HuH-7.5 (cell line): ENCODE results near the gene KRTAP10-4.
"Not testable (repeated sequence)": the region's sequence is repeated elsewhere in the genome, so short reads cannot be mapped to it uniquely, and the experiment has no call there.

Experiments used
- DNase-seq: peaks from one replicate; pipeline ENCODE4 v3.0.0; 2011; ENCODE audit warnings: low spot score

KRTAP10-4 gene, protein sequence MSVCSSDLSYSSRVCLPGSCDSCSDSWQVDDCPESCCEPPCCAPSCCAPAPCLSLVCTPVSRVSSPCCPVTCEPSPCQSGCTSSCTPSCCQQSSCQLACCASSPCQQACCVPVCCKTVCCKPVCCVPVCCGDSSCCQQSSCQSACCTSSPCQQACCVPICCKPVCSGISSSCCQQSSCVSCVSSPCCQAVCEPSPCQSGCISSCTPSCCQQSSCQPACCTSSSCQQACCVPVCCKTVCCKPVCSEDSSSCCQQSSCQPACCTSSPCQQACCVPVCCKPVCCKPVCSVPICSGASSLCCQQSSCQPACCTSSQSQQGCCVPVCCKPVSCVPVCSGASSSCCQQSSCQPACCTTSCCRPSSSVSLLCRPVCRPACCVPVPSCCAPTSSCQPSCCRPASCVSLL

DNA sequence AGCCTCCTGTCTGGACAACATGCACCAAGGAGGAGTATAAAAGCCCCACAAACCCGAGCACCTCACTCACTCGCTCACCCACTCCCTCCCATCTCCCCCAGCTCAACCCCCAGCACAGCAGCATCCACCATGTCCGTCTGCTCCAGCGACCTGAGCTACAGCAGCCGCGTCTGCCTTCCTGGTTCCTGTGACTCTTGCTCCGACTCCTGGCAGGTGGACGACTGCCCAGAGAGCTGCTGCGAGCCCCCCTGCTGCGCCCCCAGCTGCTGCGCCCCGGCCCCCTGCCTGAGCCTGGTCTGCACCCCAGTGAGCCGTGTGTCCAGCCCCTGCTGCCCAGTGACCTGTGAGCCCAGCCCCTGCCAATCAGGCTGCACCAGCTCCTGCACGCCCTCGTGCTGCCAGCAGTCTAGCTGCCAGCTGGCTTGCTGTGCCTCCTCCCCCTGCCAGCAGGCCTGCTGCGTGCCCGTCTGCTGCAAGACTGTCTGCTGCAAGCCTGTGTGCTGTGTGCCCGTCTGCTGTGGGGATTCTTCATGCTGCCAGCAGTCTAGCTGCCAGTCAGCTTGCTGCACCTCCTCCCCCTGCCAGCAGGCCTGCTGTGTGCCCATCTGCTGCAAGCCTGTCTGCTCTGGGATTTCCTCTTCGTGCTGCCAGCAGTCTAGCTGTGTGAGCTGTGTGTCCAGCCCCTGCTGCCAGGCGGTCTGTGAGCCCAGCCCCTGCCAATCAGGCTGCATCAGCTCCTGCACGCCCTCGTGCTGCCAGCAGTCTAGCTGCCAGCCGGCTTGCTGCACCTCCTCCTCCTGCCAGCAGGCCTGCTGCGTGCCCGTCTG is at the start of gene KRTAP10-4:
TSS of gene KRTAP10-4 (plus strand) at position 100 of the 827 bp plus-strand sequence. CDS start at position 130, 30 bp downstream.
- DNase-seq: not testable (repeated sequence)

DNA sequence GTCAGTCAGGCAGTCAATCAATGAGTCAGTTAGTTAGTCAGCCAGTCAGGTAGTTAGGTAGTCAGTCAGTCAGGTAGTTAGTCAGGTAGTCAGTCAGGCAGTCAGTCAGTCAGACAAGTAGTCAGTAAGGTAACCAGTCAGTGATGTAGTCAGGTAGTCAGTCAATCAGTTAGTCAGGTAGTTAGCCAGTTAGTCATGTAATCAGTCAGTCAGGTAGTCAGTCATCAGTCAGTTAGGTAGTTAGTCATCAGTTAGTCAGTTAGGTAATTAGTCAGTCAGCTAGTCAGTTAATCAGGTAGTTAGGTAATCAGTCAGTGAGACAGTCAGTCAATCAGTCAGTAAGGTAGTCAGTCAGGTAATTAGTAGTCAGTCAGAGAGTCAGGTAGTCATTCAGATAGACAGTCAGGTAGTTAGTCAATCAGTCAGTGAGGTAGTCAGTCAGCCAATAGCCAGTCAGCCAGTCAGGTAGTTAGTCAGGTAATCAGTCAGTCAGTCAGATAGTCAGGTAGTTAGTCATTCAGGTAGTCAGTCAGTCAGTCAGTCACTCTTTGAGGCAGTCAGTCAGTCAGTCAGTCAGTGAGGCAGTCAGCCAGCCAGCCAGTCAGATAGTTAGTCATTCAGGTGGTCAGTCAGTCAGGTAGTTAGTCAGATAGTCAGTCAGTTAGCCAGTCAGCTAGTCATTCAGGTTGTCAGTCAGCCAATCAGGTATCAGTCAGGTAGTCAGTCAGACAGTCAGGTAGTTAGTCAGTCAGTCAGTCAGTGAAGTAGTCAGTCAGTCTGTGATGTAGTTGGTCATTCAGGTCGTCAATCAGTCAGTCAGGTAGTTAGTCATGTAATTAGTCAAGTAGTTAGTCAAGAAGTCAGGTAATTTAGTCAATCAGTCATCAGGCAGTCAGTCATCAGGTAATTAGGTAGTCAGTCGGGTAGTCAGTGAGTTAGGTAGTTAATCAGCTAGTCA is 48.8 kb upstream of the KRTAP10-4 start:
- no peak for DNase-seq

DNA sequence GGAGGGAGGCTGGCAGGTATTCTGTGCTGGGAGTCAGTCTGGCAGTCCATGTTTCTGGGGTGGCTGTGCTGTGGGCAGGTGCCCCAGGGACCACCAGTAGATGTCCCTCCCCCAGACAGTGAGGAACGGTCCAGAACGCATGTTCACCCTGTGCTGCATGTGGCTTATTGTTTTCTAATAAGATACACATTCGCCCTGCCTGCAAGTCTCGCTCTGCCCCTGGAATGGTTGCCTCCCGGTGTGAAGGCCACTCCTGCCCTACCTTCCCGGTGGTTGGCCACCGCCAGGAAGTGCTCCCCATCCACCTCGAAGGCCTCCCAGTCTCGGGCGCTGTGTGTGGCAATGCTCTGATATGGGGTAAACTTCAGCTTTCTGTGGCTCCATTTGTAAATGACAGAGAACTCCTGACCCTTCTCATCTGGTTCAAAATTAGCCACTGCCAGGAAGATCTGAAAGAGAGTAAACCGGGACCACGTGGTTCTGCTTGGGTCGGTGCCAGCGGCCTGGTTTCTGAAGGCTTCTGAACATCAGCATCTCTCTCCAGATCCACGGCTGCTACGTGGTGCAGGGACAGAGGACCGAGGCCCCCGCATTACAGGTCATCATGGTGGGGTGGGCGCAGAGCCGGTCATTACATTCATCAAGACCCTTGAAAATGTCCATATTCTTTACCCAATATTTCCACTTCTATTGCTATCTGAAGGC is 48.0 kb upstream of the KRTAP10-4 start:
- DNase-seq: no peak

DNA sequence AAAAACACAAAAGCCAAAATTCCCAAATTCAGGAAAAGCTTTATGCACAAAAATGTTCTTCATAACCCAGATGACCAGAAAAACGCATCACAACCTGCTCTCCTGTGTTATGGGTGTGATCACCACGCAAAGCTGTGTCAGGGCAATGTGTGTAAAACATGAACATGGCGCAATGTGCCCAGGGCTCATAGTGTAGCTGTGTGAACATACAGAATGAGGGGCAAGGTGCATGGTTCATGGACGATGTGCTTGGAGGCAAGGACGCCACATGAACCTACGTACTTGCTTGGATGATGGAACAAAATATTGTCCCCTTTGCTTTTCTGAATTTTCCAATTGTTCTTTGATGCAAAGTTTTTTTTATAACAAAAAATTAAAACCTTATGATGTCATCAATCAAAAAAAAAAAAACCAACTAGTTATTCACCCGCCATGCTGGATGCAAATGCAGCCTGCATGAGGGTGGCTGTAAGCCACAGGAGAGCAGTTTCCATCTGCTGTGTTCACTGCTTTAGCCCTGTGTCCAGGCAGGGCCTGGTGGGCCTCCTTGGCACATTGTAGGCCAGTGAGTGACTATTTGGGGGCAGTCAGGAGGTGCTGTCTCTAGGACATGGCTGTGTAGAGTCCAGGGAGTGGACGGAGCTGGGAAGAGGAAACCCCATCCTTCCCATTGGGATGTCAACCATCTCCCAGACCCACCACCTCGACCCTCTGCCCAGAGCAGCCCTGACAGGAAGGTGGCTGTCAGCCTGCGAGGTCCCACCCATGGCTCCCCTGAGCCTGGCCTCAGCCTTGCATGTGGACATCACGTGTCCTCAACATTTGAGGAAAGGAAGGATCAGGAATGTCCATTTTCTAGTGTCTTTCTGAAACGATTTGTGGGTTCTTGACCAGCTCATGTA is 47.2 kb upstream of the KRTAP10-4 start:
- no peak for DNase-seq

DNA sequence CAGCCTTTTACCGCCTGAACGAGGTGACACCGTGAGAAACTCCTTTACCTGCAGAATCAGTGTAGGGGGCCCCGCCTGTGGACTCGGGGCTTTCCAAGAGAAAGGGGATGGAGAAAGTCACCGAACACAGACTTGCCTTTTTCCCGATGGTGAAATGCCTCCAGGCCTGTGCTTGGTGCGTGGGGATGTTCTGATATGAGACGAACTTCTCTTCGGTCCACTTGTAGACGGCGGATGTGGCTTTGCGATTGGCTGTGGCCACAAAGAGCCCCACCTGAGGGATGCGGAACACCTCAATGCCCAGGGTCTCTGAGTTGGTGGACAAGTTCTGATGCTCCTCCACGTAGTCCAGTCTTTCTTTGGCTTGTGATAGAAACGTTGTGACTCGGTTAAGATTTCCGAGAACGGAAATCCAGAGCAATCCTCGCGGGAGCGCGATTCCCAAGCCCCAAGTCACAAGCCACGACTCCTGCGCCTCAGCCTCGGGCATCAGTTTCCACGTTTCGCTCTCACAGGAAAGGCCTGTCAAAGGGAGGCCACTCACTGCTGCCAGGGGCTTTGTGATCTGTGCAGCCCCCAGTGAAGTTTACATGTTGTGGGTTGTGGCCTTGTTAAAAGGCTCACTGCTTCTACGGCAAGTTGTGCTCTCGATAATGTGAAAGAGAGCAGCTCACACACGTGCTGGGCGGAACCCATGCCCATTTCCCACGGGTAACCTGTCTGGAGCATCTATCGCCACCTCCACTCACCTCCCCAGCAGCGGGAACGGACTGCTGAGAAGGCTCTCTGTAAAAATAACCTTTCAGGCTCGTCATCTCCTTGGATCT is 46.2 kb upstream of the KRTAP10-4 start:
- DNase-seq: no peak

DNA sequence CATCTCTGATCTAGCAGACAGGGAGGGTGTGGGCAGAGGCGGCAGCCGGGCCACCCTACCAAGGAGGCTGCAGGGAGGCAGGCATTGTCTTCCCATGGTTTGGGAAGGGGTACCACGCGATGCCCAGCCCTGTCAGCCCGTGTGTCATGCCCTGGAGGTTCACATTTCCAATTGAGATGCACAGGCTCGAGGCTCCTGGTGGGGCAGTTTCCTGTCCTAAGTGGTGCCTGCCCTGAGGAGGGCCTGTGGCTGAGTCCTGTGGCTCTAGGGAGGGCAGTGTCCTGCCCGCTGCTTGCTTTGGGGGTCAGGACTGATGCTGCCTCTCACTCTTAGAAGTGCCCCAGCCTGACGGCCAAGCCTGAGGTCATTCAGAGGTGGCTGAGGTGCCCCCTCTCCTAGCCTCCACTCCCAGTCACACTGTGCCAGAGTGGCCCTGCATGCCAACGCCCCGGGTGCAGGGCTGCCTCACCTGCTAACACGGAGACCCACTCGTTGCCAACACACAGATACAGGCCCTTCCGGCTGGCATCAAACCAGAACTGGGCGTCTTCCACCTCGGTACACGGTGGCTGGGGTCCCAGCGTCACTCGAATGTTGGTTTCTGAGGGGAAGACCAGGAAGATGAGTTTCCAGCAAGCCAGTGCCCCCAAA is 45.4 kb upstream of the KRTAP10-4 start:
- no peak for DNase-seq

DNA sequence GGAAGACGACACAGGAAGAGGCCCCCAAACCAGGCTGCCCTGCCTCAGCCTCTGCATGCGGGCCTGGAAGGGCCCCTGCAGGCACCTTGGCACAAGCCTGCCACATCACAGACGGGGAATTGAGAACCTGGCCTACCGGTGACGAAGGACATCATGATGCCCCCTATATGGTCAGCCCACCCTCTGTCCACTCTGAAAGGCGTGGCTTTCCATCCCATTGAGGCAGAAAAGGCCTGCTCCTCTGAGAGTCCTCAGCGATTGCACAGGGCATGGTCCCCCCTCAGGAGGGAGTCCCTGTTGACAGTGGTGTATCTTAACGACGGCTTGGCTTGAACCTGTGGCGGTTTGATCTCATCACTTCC is 44.9 kb upstream of the KRTAP10-4 start:
- no peak for DNase-seq

DNA sequence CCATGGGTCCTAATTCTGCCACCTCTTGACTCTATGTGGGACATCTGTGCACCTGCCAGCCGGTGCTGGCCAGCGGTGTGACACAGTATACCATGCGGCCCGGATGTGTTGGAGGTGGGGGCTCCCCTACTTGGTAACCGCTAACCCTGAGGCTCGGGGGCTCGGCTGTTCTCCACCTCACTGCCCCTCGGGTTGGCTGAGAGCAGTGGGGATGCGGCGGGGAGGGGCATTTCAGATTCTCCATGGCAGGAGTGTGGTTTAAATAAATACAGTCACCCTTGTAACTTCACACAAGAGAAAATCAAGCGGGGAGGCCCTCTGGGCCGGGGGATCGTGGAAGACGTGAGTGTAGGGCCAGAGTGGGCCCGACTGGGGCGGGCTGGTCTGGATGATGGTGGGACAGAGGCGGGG is 44.5 kb upstream of the KRTAP10-4 start:
- DNase-seq: no peak

DNA sequence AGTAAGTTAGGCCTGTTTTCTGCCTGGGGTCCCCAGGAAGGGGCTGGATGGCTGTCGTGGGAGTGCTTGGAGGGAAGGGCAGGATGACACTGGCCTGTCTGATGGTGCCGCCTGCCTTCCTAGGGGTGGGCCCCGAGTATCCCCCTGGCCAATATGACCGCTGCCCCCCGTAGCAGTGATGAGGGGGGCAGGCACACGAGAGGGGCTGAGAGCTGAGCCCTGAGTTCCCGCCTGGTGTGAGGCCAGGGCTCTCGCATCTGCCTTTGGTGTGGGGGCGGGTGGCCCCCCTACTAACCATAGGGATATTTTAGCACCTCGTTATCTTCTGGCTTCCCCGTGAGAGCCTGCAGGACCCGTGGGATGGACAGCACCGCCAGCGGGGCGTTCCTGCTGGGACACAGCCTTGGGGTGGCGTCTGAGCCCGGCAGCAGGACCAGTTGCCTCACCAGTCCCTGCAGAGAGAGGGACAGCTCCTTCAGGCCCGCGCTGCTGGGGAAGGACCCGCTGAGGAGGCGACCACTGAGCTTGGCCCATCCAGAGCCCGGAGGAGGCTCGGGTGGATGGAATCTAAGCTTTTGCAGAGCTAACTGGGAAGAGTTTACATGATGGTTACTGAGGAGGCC is 43.9 kb upstream of the KRTAP10-4 start:
- no peak for DNase-seq

DNA sequence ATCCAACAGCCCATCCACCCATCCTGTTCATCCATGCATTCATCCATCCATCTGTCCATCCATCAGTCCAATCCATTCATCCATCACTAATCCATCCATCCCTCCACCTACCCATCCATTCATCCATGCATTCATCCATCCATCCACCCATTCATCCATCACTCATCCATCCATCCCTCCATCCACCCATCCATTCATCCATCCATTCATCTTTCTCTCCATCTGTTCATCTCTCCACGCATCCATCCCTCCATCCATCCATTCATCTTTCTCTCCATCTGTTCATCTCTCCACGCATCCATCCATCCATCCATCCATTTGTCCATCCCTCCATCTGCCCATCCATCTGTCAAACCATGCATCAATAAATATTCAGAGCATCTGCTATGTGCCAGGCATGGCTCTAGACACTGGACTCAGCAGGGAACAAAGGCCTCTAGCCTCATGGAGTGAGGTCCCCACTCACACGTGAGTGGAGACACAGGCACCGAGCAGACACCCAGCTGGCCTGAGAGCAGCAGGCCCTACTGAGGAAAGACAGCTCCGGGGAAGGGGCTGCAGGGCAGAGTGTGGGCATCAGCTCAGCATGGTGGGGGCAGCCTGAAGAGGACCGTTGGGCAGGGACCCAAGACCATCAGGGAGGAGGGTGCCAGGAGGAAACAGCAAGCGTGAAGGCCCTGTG is 43.2 kb upstream of the KRTAP10-4 start:
- DNase-seq: no peak

DNA sequence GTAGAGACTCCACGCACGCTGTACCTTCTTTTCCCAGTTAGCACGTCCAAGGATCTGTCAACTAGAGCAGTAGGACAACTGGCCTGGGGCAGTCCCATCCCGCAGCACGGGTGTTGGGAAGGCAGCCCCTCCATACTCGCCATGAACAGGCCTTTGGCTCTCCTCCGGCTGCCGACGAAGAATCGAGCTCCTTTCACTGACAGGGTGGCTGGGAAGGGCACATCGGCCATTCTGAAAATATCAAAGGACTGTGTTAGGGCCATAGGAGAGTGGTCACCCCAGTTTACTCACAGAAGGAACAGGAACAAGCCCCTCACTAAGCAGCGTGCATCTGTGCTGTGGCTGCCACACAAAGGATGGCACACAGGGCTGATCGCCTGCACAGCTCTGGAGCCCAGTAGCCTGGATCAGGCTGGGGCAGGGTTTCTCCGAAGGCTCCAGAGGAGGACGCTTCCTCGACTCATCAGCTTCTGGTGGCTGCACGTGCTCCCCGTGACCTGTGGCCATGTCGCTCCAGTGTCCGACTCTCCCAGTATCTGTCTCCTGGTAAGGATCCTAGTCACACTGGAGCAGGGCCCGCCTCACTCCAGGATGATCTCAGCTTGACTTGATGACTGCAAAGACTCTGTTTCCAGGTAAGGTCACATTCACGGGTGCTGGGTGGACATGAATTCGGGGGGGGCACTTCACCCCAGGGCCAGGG is 42.5 kb upstream of the KRTAP10-4 start:
- no peak for DNase-seq

DNA sequence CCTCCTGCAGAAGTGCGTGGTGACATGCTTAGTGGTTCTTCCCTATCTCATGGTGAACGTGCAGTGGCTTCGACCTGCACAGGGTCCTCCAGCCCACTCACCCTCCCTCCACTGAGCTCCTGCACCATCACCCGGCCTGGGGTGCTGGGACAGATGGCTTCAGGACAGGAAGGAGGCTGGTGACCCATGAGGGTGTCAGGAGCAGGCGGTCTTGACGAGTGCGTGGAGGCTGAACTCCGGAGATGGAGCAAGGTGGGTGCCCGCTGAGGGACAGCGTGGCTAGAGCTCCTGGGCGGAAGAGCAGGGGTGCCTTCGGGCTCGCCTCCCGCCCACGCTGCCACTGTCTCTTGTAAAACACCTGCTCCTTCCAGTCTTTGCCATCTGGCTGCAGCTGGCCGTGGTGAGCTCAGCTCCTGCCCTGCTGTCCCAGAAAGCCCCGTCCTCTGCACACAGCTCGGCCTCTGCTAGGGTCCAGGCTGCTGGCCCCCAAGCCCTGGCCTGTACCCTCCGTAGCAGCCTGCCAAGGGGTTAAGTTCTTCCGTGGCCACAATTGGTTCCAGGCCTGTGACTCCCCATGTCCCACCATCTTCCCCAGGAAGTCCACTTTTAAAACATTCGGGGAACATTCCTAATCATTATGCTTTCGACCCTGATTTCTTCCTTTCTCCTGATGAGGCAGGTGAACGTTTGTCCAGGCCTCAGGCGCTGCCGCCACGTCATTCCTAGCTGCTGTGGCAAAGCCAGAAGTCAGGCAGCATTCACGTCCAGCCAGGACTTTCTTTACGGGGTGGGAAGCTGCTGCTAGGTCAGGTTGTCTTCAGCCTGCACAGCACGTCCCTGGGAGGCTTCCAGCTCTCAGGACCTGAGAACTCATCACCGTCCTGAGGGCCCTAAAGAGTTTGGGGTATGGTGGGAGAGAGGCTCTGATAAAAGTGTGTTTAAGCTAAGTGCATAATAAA is 41.6 kb upstream of the KRTAP10-4 start:
- no peak for DNase-seq

DNA sequence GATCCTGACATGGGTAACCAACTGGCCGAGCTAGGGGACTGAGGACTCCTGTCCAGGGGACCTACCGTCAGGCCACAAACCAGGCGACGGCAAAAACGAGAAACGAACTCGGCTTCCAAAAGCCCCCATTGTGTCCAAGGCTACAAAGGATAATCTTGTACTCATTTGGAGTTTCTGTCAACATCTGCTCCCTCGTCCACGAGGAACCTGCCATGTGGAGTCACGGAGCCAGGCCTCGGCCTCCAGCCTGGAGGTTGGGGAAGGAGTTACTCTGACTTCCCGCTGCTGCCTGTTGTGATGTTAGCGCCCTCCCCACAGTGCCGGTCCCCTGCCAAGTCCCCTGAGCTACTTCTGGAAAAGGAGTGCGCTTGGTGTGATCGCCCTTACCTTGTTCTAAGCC is 40.8 kb upstream of the KRTAP10-4 start:
- DNase-seq: no peak

DNA sequence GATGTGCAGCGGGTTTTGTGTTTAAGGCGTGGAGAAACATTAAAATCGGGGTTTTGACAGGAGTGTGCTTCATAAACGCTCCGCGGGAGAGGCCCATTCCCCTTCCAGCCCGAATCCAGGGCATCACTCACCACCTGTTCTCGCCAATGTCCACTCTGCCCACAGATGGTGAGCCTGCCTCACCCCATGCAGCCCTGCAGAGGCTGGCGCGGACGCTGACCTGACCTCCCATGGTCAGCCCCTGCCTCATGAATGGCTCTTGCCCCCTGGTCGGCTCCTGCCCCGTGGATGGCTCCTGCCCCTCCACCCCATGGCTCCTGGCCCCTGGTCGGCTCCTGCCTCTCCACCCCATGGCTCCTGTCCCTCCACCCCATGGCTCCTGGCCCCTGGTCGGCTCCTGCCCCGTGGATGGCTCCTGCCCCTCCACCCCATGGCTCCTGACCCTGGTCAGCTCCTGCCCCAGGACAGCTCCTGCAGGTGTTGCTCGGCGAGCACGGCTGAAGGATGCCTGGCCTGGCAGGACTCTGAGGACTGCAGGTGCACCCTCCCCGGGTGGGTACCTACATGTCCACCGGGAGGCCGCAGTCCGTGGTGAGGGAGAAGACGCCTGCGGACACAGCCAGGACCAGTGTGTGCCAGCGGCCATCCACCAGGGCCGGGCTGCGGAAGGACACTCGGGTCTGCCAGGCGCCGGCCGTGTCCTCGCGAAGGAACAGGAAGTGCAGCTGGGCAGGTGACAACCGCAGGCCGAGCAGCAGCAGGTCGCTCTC is 40.2 kb upstream of the KRTAP10-4 start:
- DNase-seq: no peak

DNA sequence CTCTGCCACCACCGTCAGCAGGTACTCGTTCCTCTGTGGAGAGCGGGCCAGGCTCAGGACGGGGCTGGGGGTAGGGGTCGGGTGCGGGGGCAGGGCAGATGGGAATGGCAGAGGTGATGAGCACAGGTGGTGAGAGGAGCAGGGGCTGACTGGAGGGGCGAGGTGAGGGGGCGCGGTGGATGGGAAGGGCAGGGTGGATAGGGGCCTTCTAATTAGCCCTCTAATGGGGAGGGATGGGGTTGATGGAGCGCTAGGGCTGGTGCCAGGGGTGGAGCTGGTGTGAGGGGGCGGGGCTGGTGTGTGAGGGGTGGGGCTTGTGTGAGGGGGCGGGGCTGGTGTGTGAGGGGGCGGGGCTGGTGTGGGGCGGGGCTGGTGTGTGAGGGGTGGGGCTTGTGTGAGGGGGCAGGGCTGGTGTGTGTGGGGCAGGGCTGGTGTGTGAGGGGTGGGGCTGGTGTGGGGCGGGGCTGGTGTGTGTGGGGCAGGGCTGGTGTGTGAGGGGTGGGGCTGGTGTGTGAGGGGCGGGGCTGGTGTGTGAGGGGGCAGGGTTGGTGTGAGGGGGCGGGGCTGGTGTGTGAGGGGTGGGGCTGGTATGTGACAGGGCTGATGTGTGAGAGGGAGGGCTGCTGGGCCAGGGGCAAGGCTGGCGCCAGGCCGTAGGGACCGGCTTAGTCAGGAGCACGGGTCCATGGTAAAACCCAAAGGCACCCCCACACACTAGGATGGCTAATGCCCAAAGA is 39.5 kb upstream of the KRTAP10-4 start:
- DNase-seq: no peak
